ENCODE data around the gene SLIT3. TPM values are rescaled to one million over a fixed set of nuclear protein-coding genes. Genes with fewer than 3 reads are reported as not detected.

Gene SLIT3
- total RNA-seq, 1 experiment from 2014 or later = 0.10 TPM

GRCh38 chr5:169273881-169274280 is 27.1 kb downstream of the SLIT3 start:
- no peak for TF ChIP-seq EGR1 (IDR thresholded peaks at IDR 0.05; ENCODE audit: low read depth)
- no peak for TF ChIP-seq YY1 (IDR thresholded peaks at IDR 0.05; ENCODE audit: extremely low read depth, insufficient replicate concordance, low read depth, low read length)
- no peak for TF ChIP-seq ATF3 (IDR thresholded peaks at IDR 0.05)
- TF ChIP-seq TCF7L2 (IDR thresholded peaks at IDR 0.05; ENCODE audit: borderline replicate concordance, extremely low read depth, insufficient read depth, insufficient read length) = no peak
- TF ChIP-seq, protein P1, sequence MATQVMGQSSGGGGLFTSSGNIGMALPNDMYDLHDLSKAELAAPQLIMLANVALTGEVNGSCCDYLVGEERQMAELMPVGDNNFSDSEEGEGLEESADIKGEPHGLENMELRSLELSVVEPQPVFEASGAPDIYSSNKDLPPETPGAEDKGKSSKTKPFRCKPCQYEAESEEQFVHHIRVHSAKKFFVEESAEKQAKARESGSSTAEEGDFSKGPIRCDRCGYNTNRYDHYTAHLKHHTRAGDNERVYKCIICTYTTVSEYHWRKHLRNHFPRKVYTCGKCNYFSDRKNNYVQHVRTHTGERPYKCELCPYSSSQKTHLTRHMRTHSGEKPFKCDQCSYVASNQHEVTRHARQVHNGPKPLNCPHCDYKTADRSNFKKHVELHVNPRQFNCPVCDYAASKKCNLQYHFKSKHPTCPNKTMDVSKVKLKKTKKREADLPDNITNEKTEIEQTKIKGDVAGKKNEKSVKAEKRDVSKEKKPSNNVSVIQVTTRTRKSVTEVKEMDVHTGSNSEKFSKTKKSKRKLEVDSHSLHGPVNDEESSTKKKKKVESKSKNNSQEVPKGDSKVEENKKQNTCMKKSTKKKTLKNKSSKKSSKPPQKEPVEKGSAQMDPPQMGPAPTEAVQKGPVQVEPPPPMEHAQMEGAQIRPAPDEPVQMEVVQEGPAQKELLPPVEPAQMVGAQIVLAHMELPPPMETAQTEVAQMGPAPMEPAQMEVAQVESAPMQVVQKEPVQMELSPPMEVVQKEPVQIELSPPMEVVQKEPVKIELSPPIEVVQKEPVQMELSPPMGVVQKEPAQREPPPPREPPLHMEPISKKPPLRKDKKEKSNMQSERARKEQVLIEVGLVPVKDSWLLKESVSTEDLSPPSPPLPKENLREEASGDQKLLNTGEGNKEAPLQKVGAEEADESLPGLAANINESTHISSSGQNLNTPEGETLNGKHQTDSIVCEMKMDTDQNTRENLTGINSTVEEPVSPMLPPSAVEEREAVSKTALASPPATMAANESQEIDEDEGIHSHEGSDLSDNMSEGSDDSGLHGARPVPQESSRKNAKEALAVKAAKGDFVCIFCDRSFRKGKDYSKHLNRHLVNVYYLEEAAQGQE (IDR thresholded peaks at IDR 0.05; ENCODE audit: low read depth) = no peak
- TF ChIP-seq POLR2AphosphoS5 (IDR thresholded peaks at IDR 0.05; ENCODE audit: low read depth, low read length) = no peak
- TF ChIP-seq SIN3A (IDR thresholded peaks at IDR 0.05; ENCODE audit: low read depth) = no peak
- DNase-seq (ENCODE audit: low read depth, low spot score) = no peak
- ATAC-seq = no peak
- Histone ChIP-seq H3K4me1 (ENCODE audit: control insufficient read depth in 1 of 2, insufficient read depth in 2 of 2, low read length in 2 of 2) (no peaks in the 10 kb centered on the region), H3K36me3 (ENCODE audit: control insufficient read depth in 1 of 2, insufficient read depth in 2 of 2, low read length in 2 of 2) (no peaks in the 10 kb centered on the region), H3K9ac (ENCODE audit: low read length) (no peak overlapping the region), H3K27ac (ENCODE audit: low read depth, low read length) (no peak overlapping the region), H3K27me3 (ENCODE audit: insufficient read depth, low read length) (peaks cover 13% of the 10 kb centered on the region; the same call in 1 of the 2 replicates), H2AFZ (ENCODE audit: low read depth, low read length, poor library complexity, severe bottlenecking) (no peak overlapping the region), H3K4me2 (ENCODE audit: low read length) (no peak overlapping the region), H3K9me3 (ENCODE audit: control insufficient read depth in 1 of 2, insufficient read depth in 1 of 2, low read depth in 1 of 2, low read length in 2 of 2) (no peaks in the 10 kb centered on the region), H3K4me3 (replicated peaks in 1 of 2; ENCODE audit: low read depth in 1 of 2, low read length in 2 of 2) (no peak overlapping the region), H4K20me1 (ENCODE audit: insufficient read depth) (no peaks in the 10 kb centered on the region), H3K79me2 (ENCODE audit: insufficient read depth, low read length) (no peaks in the 10 kb centered on the region), H3K9me2 (ENCODE audit: insufficient read depth) (no peaks in the 10 kb centered on the region)
- intact Hi-C loops (cut with micrococcal nuclease) = no loop called here
- POLR2A ChIA-PET = no interaction called here
- BruUV-seq (replicated peaks) = no TSS peak
- CTCF ChIA-PET = no interaction called here
- RAD21 ChIA-PET (ENCODE audit: low non-redundant PET in 1 of 2, low total read pairs in 2 of 2, uncharacterized antibody in 2 of 2, unreplicated experiment in 2 of 2) = no interaction called here

Measured in HCT116 (cell line).